GM21825 (cell line): ENCODE data around the gene PRKAR1B.

Experiments
- ATAC-seq: cut with Tn5 transposase; IDR thresholded peaks from one replicate; pipeline ENCODE4 v1.9.1; 2021; ENCODE audit warnings: mild to moderate bottlenecking, moderate library complexity; ENCODE audit not compliant: unreplicated experiment

PRKAR1B gene

GRCh38 chr7:741850-742249, 14.8 kb upstream of the PRKAR1B start:
- ATAC-seq: no peak

- ATAC-seq: no peak
Measured at GRCh38 chr7:741191-741671, 14.2 kb upstream of the PRKAR1B start.

GRCh38 chr7:739983-740942, 13.2 kb upstream of the PRKAR1B start:
- no peak for ATAC-seq

GRCh38 chr7:739455-739982, 12.4 kb upstream of the PRKAR1B start:
- ATAC-seq: no peak

- no peak for ATAC-seq
Measured at GRCh38 chr7:738723-739454, 11.8 kb upstream of the PRKAR1B start.

- ATAC-seq: no peak
Measured at GRCh38 chr7:738241-738640, 11.2 kb upstream of the PRKAR1B start.

GRCh38 chr7:734808-735207, 7.7 kb upstream of the PRKAR1B start:
- ATAC-seq: no peak

GRCh38 chr7:734214-734613, 7.1 kb upstream of the PRKAR1B start:
- ATAC-seq: no peak

- no peak for ATAC-seq
Measured at GRCh38 chr7:732556-732955, 5.5 kb upstream of the PRKAR1B start.

- ATAC-seq: no peak
Measured at GRCh38 chr7:732094-732541, 5.0 kb upstream of the PRKAR1B start.

GRCh38 chr7:731440-732085, 4.5 kb upstream of the PRKAR1B start:
- ATAC-seq: no peak

- ATAC-seq: no peak
Measured at GRCh38 chr7:730501-731439, 3.7 kb upstream of the PRKAR1B start.

- ATAC-seq: no peak
Measured at GRCh38 chr7:729140-730000, 2.3 kb upstream of the PRKAR1B start.

GRCh38 chr7:728602-729001, 1.5 kb upstream of the PRKAR1B start:
- no peak for ATAC-seq

GRCh38 chr7:727806-728460, 852 bp upstream of the PRKAR1B start:
- ATAC-seq: no peak

- ATAC-seq: peak; percentile 20
Measured at GRCh38 chr7:726854-727103, 302 bp downstream of the PRKAR1B start.

GRCh38 chr7:726084-726853, 812 bp downstream of the PRKAR1B start, which contains the start of gene DNAAF5:
TSS of gene DNAAF5 (plus strand) at chr7:726699. CDS start at chr7:726721, 22 bp downstream.
- ATAC-seq: peak; percentile 78
